ENCODE results near the gene RTN4R.

Gene RTN4R

GRCh38 chr22:20191803-20192202 is 76.3 kb downstream of the RTN4R start:
- no peak for DNase-seq (ENCODE audit: extremely low read depth, low read depth)
- no peak overlapping the region for H3K4me3 ChIP-seq (replicated peaks; ENCODE audit: low read depth, low read length)
- TF ChIP-seq CTCF (IDR thresholded peaks at IDR 0.05; ENCODE audit: low read depth, low read length, missing control alignments), result no peak
